Peyer's patch (tissue), 4 donors: ENCODE data around the gene RAB22A.

Experiments
- CTCF ChIP-seq, 6 experiments: fragments of 450-650 bp in 4 of 6; fragments of 200-600 bp in 2 of 6; sonication (generic) in 1 of 6; IDR thresholded peaks; one replicate each; pipeline ENCODE4 v1.5.1; 2017 to 2019; ENCODE audit warnings: antibody characterized with exemption in 6 of 6, mild to moderate bottlenecking in 3 of 6, moderate library complexity in 1 of 6
- POLR2A ChIP-seq, 2 donors: fragments of 450-650 bp; IDR thresholded peaks; one replicate each; pipeline ENCODE4 v1.5.1; 2017; ENCODE audit warnings: antibody characterized with exemption in 2 of 2, mild to moderate bottlenecking in 2 of 2, moderate library complexity in 2 of 2

- TF ChIP-seq CTCF (IDR thresholded peaks at IDR 0.05) (no peak), POLR2A (IDR thresholded peaks at IDR 0.05) (no peak)
Measured at GRCh38 chr20:58375759-58376352, 66.3 kb downstream of the RAB22A start.
